ENCODE measurements around the gene TMEM201.

Gene TMEM201

GRCh38 chr1:9588551-9589143 lies at the start of gene TMEM201:
Gene TMEM201 (plus strand): TSS chr1:9588911. CDS start chr1:9588931, 20 bp downstream.
- H4K20me1 ChIP-seq (ENCODE audit: insufficient read depth, low read length): peaks cover 15% of the 10 kb centered on the region; the same call in 1 of the 2 replicates
- no peaks in the 10 kb centered on the region for H3K36me3 ChIP-seq (replicated peaks; ENCODE audit: insufficient read depth, low read length)
- H2AFZ ChIP-seq (ENCODE audit: low read length): peak within 1 kb of the TSS; percentile 86
- H3K9me2 ChIP-seq (replicated peaks; ENCODE audit: insufficient read depth, low read length): no peaks in the 10 kb centered on the region
- H3K9ac ChIP-seq (ENCODE audit: low read length): peak within 1 kb of the TSS; percentile 86
- H3K27me3 ChIP-seq (replicated peaks; ENCODE audit: insufficient read depth, low read length): no peaks in the 10 kb centered on the region
- H3K4me2 ChIP-seq (ENCODE audit: low read depth, low read length): peak within 1 kb of the TSS; percentile 86
- H3K4me1 ChIP-seq (ENCODE audit: low read length): peaks cover 6% of the 10 kb centered on the region; the same call in 1 of the 2 replicates
- H3K79me2 ChIP-seq (ENCODE audit: low read length): peaks cover 46% of the 10 kb centered on the region
- TF ChIP-seq CTCF (IDR thresholded peaks at IDR 0.05; ENCODE audit: low read length): peak; percentile 49
- TF ChIP-seq EZH2 (optimal IDR thresholded peaks at IDR 0.05; ENCODE audit: low read depth, low read length): no peak
- no peak for TF ChIP-seq EZH2phosphoT487 (IDR thresholded peaks at IDR 0.05; ENCODE audit: low read length)
- no peaks in the 10 kb centered on the region; the same call in 1 of the 2 replicates for H3F3A ChIP-seq (ENCODE audit: insufficient read depth, low read length)
- peak within 1 kb of the TSS; percentile 9; the same call in 1 of the 2 replicates for H3K27ac ChIP-seq (ENCODE audit: low read length)
- peak within 1 kb of the TSS; percentile 97 for H3K4me3 ChIP-seq (ENCODE audit: low read length)
- H3K9me3 ChIP-seq (replicated peaks; ENCODE audit: insufficient read depth, low read length): no peaks in the 10 kb centered on the region
- DNase-seq: peak; percentile 94

- Histone ChIP-seq H3K9ac (ENCODE audit: low read length) (peak within 1 kb of the TSS; percentile 54), H3K9me3 (replicated peaks; ENCODE audit: insufficient read depth, low read length) (no peaks in the 10 kb centered on the region), H3K27ac (ENCODE audit: low read length) (peak within 1 kb of the TSS; percentile 9; the same call in 1 of the 2 replicates), H4K20me1 (ENCODE audit: insufficient read depth, low read length) (no peaks in the 10 kb centered on the region), H3K27me3 (replicated peaks; ENCODE audit: insufficient read depth, low read length) (no peaks in the 10 kb centered on the region), H3K4me2 (ENCODE audit: low read depth, low read length) (peak within 1 kb of the TSS; percentile 73), H2AFZ (ENCODE audit: low read length) (peak within 1 kb of the TSS; percentile 5; the same call in 1 of the 2 replicates), H3K4me3 (ENCODE audit: low read length) (peak within 1 kb of the TSS; percentile 69), H3K4me1 (ENCODE audit: low read length) (0 out of 2 replicates have a peak, but pooled peaks cover 12% of the 10 kb centered on the region), H3K36me3 (replicated peaks; ENCODE audit: insufficient read depth, low read length) (no peaks in the 10 kb centered on the region), H3K79me2 (ENCODE audit: low read length) (peaks cover 40% of the 10 kb centered on the region), H3K9me2 (replicated peaks; ENCODE audit: insufficient read depth, low read length) (no peaks in the 10 kb centered on the region), H3F3A (ENCODE audit: insufficient read depth, low read length) (no peaks in the 10 kb centered on the region)
- no peak for TF ChIP-seq EZH2phosphoT487 (IDR thresholded peaks at IDR 0.05; ENCODE audit: low read length)
- no peak for TF ChIP-seq CTCF (IDR thresholded peaks at IDR 0.05; ENCODE audit: low read length)
- TF ChIP-seq EZH2 (optimal IDR thresholded peaks at IDR 0.05; ENCODE audit: low read depth, low read length): no peak
- peak; percentile 87 for DNase-seq
Observed at GRCh38 chr1:9539165-9539828, 49.4 kb upstream of the TMEM201 start, which contains the start of gene SLC25A33. Gene SLC25A33 (plus strand): TSS chr1:9539465. CDS start chr1:9539692, 227 bp downstream.

- Histone ChIP-seq H3K9me2 (replicated peaks; ENCODE audit: insufficient read depth, low read length) (no peaks in the 10 kb centered on the region), H3K4me1 (ENCODE audit: low read length) (0 out of 2 replicates have a peak, but pooled peaks cover 12% of the 10 kb centered on the region), H3K9me3 (replicated peaks; ENCODE audit: insufficient read depth, low read length) (no peaks in the 10 kb centered on the region), H3K9ac (ENCODE audit: low read length) (peak overlapping the region; percentile 54), H4K20me1 (ENCODE audit: insufficient read depth, low read length) (no peaks in the 10 kb centered on the region), H3K79me2 (ENCODE audit: low read length) (peaks cover 46% of the 10 kb centered on the region), H3K27me3 (replicated peaks; ENCODE audit: insufficient read depth, low read length) (no peaks in the 10 kb centered on the region), H3K27ac (ENCODE audit: low read length) (no peak overlapping the region; the same call in 1 of the 2 replicates), H3K4me2 (ENCODE audit: low read depth, low read length) (peak overlapping the region; percentile 73), H3F3A (ENCODE audit: insufficient read depth, low read length) (no peaks in the 10 kb centered on the region), H3K36me3 (replicated peaks; ENCODE audit: insufficient read depth, low read length) (no peaks in the 10 kb centered on the region), H3K4me3 (ENCODE audit: low read length) (peak overlapping the region; percentile 69), H2AFZ (ENCODE audit: low read length) (no peak overlapping the region)
- DNase-seq: peak; percentile 33
- TF ChIP-seq EZH2 (optimal IDR thresholded peaks at IDR 0.05; ENCODE audit: low read depth, low read length): no peak
- TF ChIP-seq CTCF (IDR thresholded peaks at IDR 0.05; ENCODE audit: low read length): no peak
- no peak for TF ChIP-seq EZH2phosphoT487 (IDR thresholded peaks at IDR 0.05; ENCODE audit: low read length)
Observed at GRCh38 chr1:9539829-9540550, 48.7 kb upstream of the TMEM201 start.

All from MM.1S (cell line).